Measurements from ENCODE around the gene TBC1D1.

The TBC1D1 gene

GRCh38 chr4:38092701-38093100, 201.8 kb downstream of the TBC1D1 start:
- H3K4ac ChIP-seq (ENCODE audit: low read length) = no peak overlapping the region
- H2BK5ac ChIP-seq (ENCODE audit: low read length) = no peak overlapping the region
- no peak overlapping the region for H2BK120ac ChIP-seq (ENCODE audit: low read depth, low read length)
- H3K4me2 ChIP-seq (ENCODE audit: insufficient read depth, low read length, poor library complexity, severe bottlenecking) = no peak overlapping the region
- no peak for DNase-seq (ENCODE audit: low spot score)
- H2BK15ac ChIP-seq (ENCODE audit: low read length) = no peak overlapping the region
- H2AK5ac ChIP-seq (ENCODE audit: low read depth, low read length) = no peak overlapping the region
- no peak overlapping the region for H4K91ac ChIP-seq (ENCODE audit: low read depth, low read length, poor library complexity)
- no peak overlapping the region for H2BK12ac ChIP-seq (ENCODE audit: low read length)
- WGBS, 2 donors (ENCODE audit: extremely low coverage in 2 of 2, insufficient read length in 2 of 2, insufficient replicate concordance in 1 of 2) = no CpG with 5 or more reads among the region's 3 CpGs
- no peaks in the 10 kb centered on the region for H3K27me3 ChIP-seq (ENCODE audit: control insufficient read depth in 3 of 3, insufficient read depth in 3 of 3, low read depth in 1 of 3, low read length in 3 of 3)
- H3K79me1 ChIP-seq (ENCODE audit: low read depth, low read length) = no peaks in the 10 kb centered on the region
- H3K18ac ChIP-seq (ENCODE audit: low read length) = no peak overlapping the region
- no peak overlapping the region for H2AFZ ChIP-seq (ENCODE audit: low read length)
- H3K9me3 ChIP-seq (replicated peaks in 1 of 2; ENCODE audit: control insufficient read depth in 2 of 2, insufficient read depth in 1 of 2, low read depth in 1 of 2, low read length in 2 of 2) = no peaks in the 10 kb centered on the region
- no peak overlapping the region for H3K4me3 ChIP-seq (ENCODE audit: low read length in 2 of 2)
- no peak overlapping the region for H3K23ac ChIP-seq (ENCODE audit: low read depth, low read length, poor library complexity)
- H3K9ac ChIP-seq (ENCODE audit: low read depth, low read length, poor library complexity) = no peak overlapping the region
- H3K4me1 ChIP-seq (ENCODE audit: control insufficient read depth in 2 of 2, insufficient read depth in 1 of 2, low read depth in 1 of 2, low read length in 2 of 2) = peaks cover 0 to 3% of the 10 kb centered on the region in 2 donors
- H3K14ac ChIP-seq (ENCODE audit: low read length) = no peak overlapping the region
- H3K27ac ChIP-seq (replicated peaks; ENCODE audit: low read length) = no peak overlapping the region
- H4K8ac ChIP-seq (ENCODE audit: low read depth, low read length) = no peak overlapping the region
- peaks cover 5 to 33% of the 10 kb centered on the region in 2 donors for H3K36me3 ChIP-seq (replicated peaks in 1 of 2; ENCODE audit: control insufficient read depth in 2 of 2, insufficient read depth in 2 of 2, low read length in 2 of 2)

- Histone ChIP-seq H2AK5ac (ENCODE audit: low read depth, low read length) (no peak overlapping the region), H2BK12ac (ENCODE audit: low read length) (no peak overlapping the region), H3K4me3 (ENCODE audit: low read length in 2 of 2) (no peak overlapping the region), H2BK120ac (ENCODE audit: low read depth, low read length) (no peak overlapping the region), H3K27me3 (ENCODE audit: control insufficient read depth in 3 of 3, insufficient read depth in 3 of 3, low read depth in 1 of 3, low read length in 3 of 3) (no peaks in the 10 kb centered on the region), H3K9me3 (replicated peaks in 1 of 2; ENCODE audit: control insufficient read depth in 2 of 2, insufficient read depth in 1 of 2, low read depth in 1 of 2, low read length in 2 of 2) (no peaks in the 10 kb centered on the region), H2BK5ac (ENCODE audit: low read length) (no peak overlapping the region), H3K4me2 (ENCODE audit: insufficient read depth, low read length, poor library complexity, severe bottlenecking) (no peak overlapping the region), H3K23ac (ENCODE audit: low read depth, low read length, poor library complexity) (peak overlapping the region; percentile 69), H4K91ac (ENCODE audit: low read depth, low read length, poor library complexity) (no peak overlapping the region), H3K79me1 (ENCODE audit: low read depth, low read length) (no peaks in the 10 kb centered on the region), H3K36me3 (replicated peaks in 1 of 2; ENCODE audit: control insufficient read depth in 2 of 2, insufficient read depth in 2 of 2, low read length in 2 of 2) (peaks cover 8 to 37% of the 10 kb centered on the region in 2 donors), H3K27ac (replicated peaks; ENCODE audit: low read length) (no peak overlapping the region), H3K4me1 (ENCODE audit: control insufficient read depth in 2 of 2, insufficient read depth in 1 of 2, low read depth in 1 of 2, low read length in 2 of 2) (peaks cover 0 to 3% of the 10 kb centered on the region in 2 donors), H4K8ac (ENCODE audit: low read depth, low read length) (no peak overlapping the region), H2BK15ac (ENCODE audit: low read length) (no peak overlapping the region), H3K4ac (ENCODE audit: low read length) (no peak overlapping the region), H2AFZ (ENCODE audit: low read length) (no peak overlapping the region), H3K9ac (ENCODE audit: low read depth, low read length, poor library complexity) (no peak overlapping the region), H3K14ac (ENCODE audit: low read length) (no peak overlapping the region), H3K18ac (ENCODE audit: low read length) (peak overlapping the region; percentile 61)
- DNase-seq (ENCODE audit: low spot score) = no peak
- no CpG with 5 or more reads among the region's 7 CpGs for WGBS, 2 donors (ENCODE audit: extremely low coverage in 2 of 2, insufficient read length in 2 of 2, insufficient replicate concordance in 1 of 2)
Measured at GRCh38 chr4:38094419-38094818, 203.5 kb downstream of the TBC1D1 start.

GRCh38 chr4:38095691-38096090, 204.8 kb downstream of the TBC1D1 start:
- H2AK5ac ChIP-seq (ENCODE audit: low read depth, low read length) = no peak overlapping the region
- H3K36me3 ChIP-seq (replicated peaks in 1 of 2; ENCODE audit: control insufficient read depth in 2 of 2, insufficient read depth in 2 of 2, low read length in 2 of 2) = peaks cover 8 to 39% of the 10 kb centered on the region in 2 donors
- H3K4me1 ChIP-seq (ENCODE audit: control insufficient read depth in 2 of 2, insufficient read depth in 1 of 2, low read depth in 1 of 2, low read length in 2 of 2) = peaks cover 0 to 3% of the 10 kb centered on the region in 2 donors
- H2BK120ac ChIP-seq (ENCODE audit: low read depth, low read length) = no peak overlapping the region
- no peak for DNase-seq (ENCODE audit: low spot score)
- no peaks in the 10 kb centered on the region for H3K27me3 ChIP-seq (ENCODE audit: control insufficient read depth in 3 of 3, insufficient read depth in 3 of 3, low read depth in 1 of 3, low read length in 3 of 3)
- H3K4me2 ChIP-seq (ENCODE audit: insufficient read depth, low read length, poor library complexity, severe bottlenecking) = no peak overlapping the region
- no peak overlapping the region for H4K8ac ChIP-seq (ENCODE audit: low read depth, low read length)
- no peak overlapping the region for H4K91ac ChIP-seq (ENCODE audit: low read depth, low read length, poor library complexity)
- H2BK5ac ChIP-seq (ENCODE audit: low read length) = no peak overlapping the region
- H3K23ac ChIP-seq (ENCODE audit: low read depth, low read length, poor library complexity) = no peak overlapping the region
- H3K4me3 ChIP-seq (ENCODE audit: low read length in 2 of 2) = no peak overlapping the region
- no peak overlapping the region for H2BK15ac ChIP-seq (ENCODE audit: low read length)
- WGBS, 2 donors (ENCODE audit: extremely low coverage in 2 of 2, insufficient read length in 2 of 2, insufficient replicate concordance in 1 of 2) = no CpG with 5 or more reads among the region's 8 CpGs
- H3K14ac ChIP-seq (ENCODE audit: low read length) = no peak overlapping the region
- H3K9ac ChIP-seq (ENCODE audit: low read depth, low read length, poor library complexity) = no peak overlapping the region
- no peak overlapping the region for H2BK12ac ChIP-seq (ENCODE audit: low read length)
- no peak overlapping the region for H3K18ac ChIP-seq (ENCODE audit: low read length)
- no peaks in the 10 kb centered on the region for H3K9me3 ChIP-seq (replicated peaks in 1 of 2; ENCODE audit: control insufficient read depth in 2 of 2, insufficient read depth in 1 of 2, low read depth in 1 of 2, low read length in 2 of 2)
- H3K27ac ChIP-seq (replicated peaks; ENCODE audit: low read length) = no peak overlapping the region
- H3K79me1 ChIP-seq (ENCODE audit: low read depth, low read length) = no peaks in the 10 kb centered on the region
- no peak overlapping the region for H2AFZ ChIP-seq (ENCODE audit: low read length)
- H3K4ac ChIP-seq (ENCODE audit: low read length) = no peak overlapping the region

- peaks cover 7 to 32% of the 10 kb centered on the region in 2 donors for H3K36me3 ChIP-seq (replicated peaks in 1 of 2; ENCODE audit: control insufficient read depth in 2 of 2, insufficient read depth in 2 of 2, low read length in 2 of 2)
- no peak overlapping the region for H3K18ac ChIP-seq (ENCODE audit: low read length)
- no CpG with 5 or more reads among the region's 4 CpGs for WGBS, 2 donors (ENCODE audit: extremely low coverage in 2 of 2, insufficient read length in 2 of 2, insufficient replicate concordance in 1 of 2)
- H3K9ac ChIP-seq (ENCODE audit: low read depth, low read length, poor library complexity) = no peak overlapping the region
- H2AK5ac ChIP-seq (ENCODE audit: low read depth, low read length) = no peak overlapping the region
- H3K27me3 ChIP-seq (ENCODE audit: control insufficient read depth in 3 of 3, insufficient read depth in 3 of 3, low read depth in 1 of 3, low read length in 3 of 3) = no peaks in the 10 kb centered on the region
- no peak overlapping the region for H3K4me2 ChIP-seq (ENCODE audit: insufficient read depth, low read length, poor library complexity, severe bottlenecking)
- H4K8ac ChIP-seq (ENCODE audit: low read depth, low read length) = no peak overlapping the region
- H2BK120ac ChIP-seq (ENCODE audit: low read depth, low read length) = no peak overlapping the region
- no peak overlapping the region for H3K4ac ChIP-seq (ENCODE audit: low read length)
- peaks cover 0 to 4% of the 10 kb centered on the region in 2 donors for H3K4me1 ChIP-seq (ENCODE audit: control insufficient read depth in 2 of 2, insufficient read depth in 1 of 2, low read depth in 1 of 2, low read length in 2 of 2)
- no peak overlapping the region for H3K23ac ChIP-seq (ENCODE audit: low read depth, low read length, poor library complexity)
- no peak for DNase-seq (ENCODE audit: low spot score)
- no peak overlapping the region for H2BK15ac ChIP-seq (ENCODE audit: low read length)
- no peak overlapping the region for H3K14ac ChIP-seq (ENCODE audit: low read length)
- no peak overlapping the region for H2AFZ ChIP-seq (ENCODE audit: low read length)
- H3K27ac ChIP-seq (replicated peaks; ENCODE audit: low read length) = no peak overlapping the region
- H3K79me1 ChIP-seq (ENCODE audit: low read depth, low read length) = no peaks in the 10 kb centered on the region
- no peaks in the 10 kb centered on the region for H3K9me3 ChIP-seq (replicated peaks in 1 of 2; ENCODE audit: control insufficient read depth in 2 of 2, insufficient read depth in 1 of 2, low read depth in 1 of 2, low read length in 2 of 2)
- no peak overlapping the region for H2BK12ac ChIP-seq (ENCODE audit: low read length)
- no peak overlapping the region for H3K4me3 ChIP-seq (ENCODE audit: low read length in 2 of 2)
- H2BK5ac ChIP-seq (ENCODE audit: low read length) = no peak overlapping the region
- H4K91ac ChIP-seq (ENCODE audit: low read depth, low read length, poor library complexity) = no peak overlapping the region
Measured at GRCh38 chr4:38097818-38098217, 206.9 kb downstream of the TBC1D1 start.

Data from neuronal stem cell (in vitro differentiated cells).